IMR-90 (cell line): ENCODE results near the gene SPDYC. TPM values are rescaled to one million over a fixed set of nuclear protein-coding genes. Genes with fewer than 3 reads are reported as not detected.

Experiments used
- ATAC-seq: fragments of 200-7000 bp; cut with Tn5 transposase; 2 replicates; pipeline ENCODE4 v1.9.1; 2020; ENCODE audit warnings: low read depth, mild to moderate bottlenecking, moderate library complexity
- BruUV-seq: library from RNA; stranded (reverse); fragments of 400-500 nt; replicated peaks from 2 replicates; lab custom pipeline; 2021; lab: Mats Ljungman, UMichigan
- CTCF ChIA-PET: fragments of 300-600 bp; formaldehyde crosslinking; extraction: SDS; loops from one replicate; lab custom pipeline; 2021; ENCODE audit warnings: antibody characterized with exemption; lab: Yijun Ruan, JAX
- POLR2A ChIA-PET: fragments of 300-600 bp; sonication (Branson Sonifier 250); formaldehyde crosslinking; loops from one replicate; lab custom pipeline; 2022; ENCODE audit warnings: antibody characterized with exemption; ENCODE audit not compliant: unreplicated experiment; lab: Charles Lee
- DNase-seq: peaks from one replicate; pipeline ENCODE4 v3.0.0; 2013
- H2AFZ ChIP-seq: replicated peaks from 2 replicates; pipeline ENCODE3; 2013; ENCODE audit warnings: low read length, mild to moderate bottlenecking; ENCODE audit not compliant: poor library complexity
- H2AK5ac ChIP-seq: 2 replicates; pipeline ENCODE4 v1.6.1; 2013; ENCODE audit warnings: low read depth, low read length, inconsistent platforms
- H2AK9ac ChIP-seq: replicated peaks from 2 replicates; pipeline ENCODE3; 2013; ENCODE audit warnings: mild to moderate bottlenecking, low read depth, low read length, moderate library complexity; ENCODE audit not compliant: poor library complexity
- H2BK120ac ChIP-seq: 2 replicates; pipeline ENCODE4 v1.6.1; 2013; ENCODE audit warnings: low read depth, low read length, inconsistent platforms
- H2BK15ac ChIP-seq: 3 replicates; pipeline ENCODE4 v1.6.1; 2013; ENCODE audit warnings: low read depth, low read length, inconsistent platforms
- H2BK20ac ChIP-seq: 2 replicates; pipeline ENCODE4 v1.6.1; 2013; ENCODE audit warnings: low read depth, mild to moderate bottlenecking, inconsistent platforms, low read length, moderate library complexity
- H2BK5ac ChIP-seq: 2 replicates; pipeline ENCODE4 v1.6.1; 2013; ENCODE audit warnings: mild to moderate bottlenecking, low read depth, low read length, inconsistent platforms; ENCODE audit not compliant: poor library complexity, severe bottlenecking
- H3K14ac ChIP-seq: replicated peaks from 2 replicates; pipeline ENCODE4 v1.6.1; 2013; ENCODE audit warnings: low read depth, low read length, inconsistent platforms
- H3K18ac ChIP-seq: 2 replicates; pipeline ENCODE4 v1.6.1; 2013; ENCODE audit warnings: low read depth, low read length, control low read depth
- H3K23ac ChIP-seq: 2 replicates; pipeline ENCODE4 v1.6.1; 2013; ENCODE audit warnings: low read depth, low read length, inconsistent platforms
- H3K27ac ChIP-seq: 2 replicates; pipeline ENCODE4 v1.5.1; 2013; ENCODE audit warnings: mild to moderate bottlenecking, control low read depth, low read length; ENCODE audit not compliant: insufficient read depth
- H3K27me3 ChIP-seq: 2 replicates; pipeline ENCODE4 v1.6.1; 2013; ENCODE audit warnings: low read length; ENCODE audit not compliant: control insufficient read depth, insufficient read depth
- H3K36me3 ChIP-seq: 2 replicates; pipeline ENCODE4 v1.6.1; 2013; ENCODE audit warnings: low read length, mixed read lengths; ENCODE audit not compliant: control insufficient read depth, insufficient read depth
- H3K4ac ChIP-seq: 2 replicates; pipeline ENCODE4 v1.6.1; 2013; ENCODE audit warnings: low read depth, low read length, inconsistent platforms
- H3K4me1 ChIP-seq: 2 replicates; pipeline ENCODE4 v1.6.1; 2013; ENCODE audit warnings: low read length, mixed read lengths; ENCODE audit not compliant: control insufficient read depth, insufficient read depth
- H3K4me2 ChIP-seq: 2 replicates; pipeline ENCODE4 v1.6.1; 2013; ENCODE audit warnings: low read depth, mild to moderate bottlenecking, control low read depth, low read length, moderate library complexity
- H3K4me3 ChIP-seq: 2 replicates; pipeline ENCODE4 v1.5.1; 2013; ENCODE audit warnings: low read depth, mild to moderate bottlenecking, control low read depth, low read length, moderate library complexity; ENCODE audit not compliant: insufficient read depth
- H3K56ac ChIP-seq: 2 replicates; pipeline ENCODE4 v1.6.1; 2013; ENCODE audit warnings: low read length, inconsistent platforms; ENCODE audit not compliant: insufficient read depth; ENCODE audit errors: extremely low read depth
- H3K79me1 ChIP-seq, 2 experiments: 2 replicates each; pipeline ENCODE4 v1.6.1; 2013; ENCODE audit warnings: low read length in 2 of 2, inconsistent platforms in 1 of 2, low read depth in 1 of 2
- H3K9ac ChIP-seq: 2 replicates; pipeline ENCODE4 v1.6.1; 2013; ENCODE audit warnings: low read depth, low read length, control low read depth
- H3K9me1 ChIP-seq: 2 replicates; pipeline ENCODE4 v1.6.1; 2013; ENCODE audit warnings: low read length, inconsistent platforms; ENCODE audit not compliant: insufficient read depth
- H3K9me3 ChIP-seq: 2 replicates; pipeline ENCODE4 v1.6.1; 2013; ENCODE audit warnings: low read length; ENCODE audit not compliant: control insufficient read depth, insufficient read depth
- H4K20me1 ChIP-seq: 2 replicates; pipeline ENCODE4 v1.6.1; 2013; ENCODE audit warnings: low read length, inconsistent platforms; ENCODE audit not compliant: insufficient read depth
- H4K5ac ChIP-seq: 2 replicates; pipeline ENCODE4 v1.6.1; 2013; ENCODE audit warnings: mild to moderate bottlenecking, low read depth, low read length, control low read depth
- H4K8ac ChIP-seq, 2 experiments: 2 replicates each; pipeline ENCODE4 v1.6.1; 2013; ENCODE audit warnings: low read depth in 2 of 2, low read length in 2 of 2, control low read depth in 1 of 2, inconsistent platforms in 1 of 2
- H4K91ac ChIP-seq: 2 replicates; pipeline ENCODE4 v1.6.1; 2013; ENCODE audit warnings: low read depth, low read length, inconsistent platforms; ENCODE audit not compliant: insufficient read depth
- BHLHE40 ChIP-seq: fragments of 150-350 bp; IDR thresholded peaks from 2 replicates; pipeline ENCODE4 v1.6.1; 2016; ENCODE audit warnings: mild to moderate bottlenecking, low read depth, low read length
- CEBPB ChIP-seq: IDR thresholded peaks from 2 replicates; pipeline ENCODE4 v1.6.1; 2012; ENCODE audit warnings: low read depth, low read length, improper control_type of control experiment
- CHD1 ChIP-seq: IDR thresholded peaks from 2 replicates; pipeline ENCODE4 v1.6.1; 2012; ENCODE audit warnings: low read depth, low read length, improper control_type of control experiment
- FOS ChIP-seq: fragments of 150-350 bp; IDR thresholded peaks from 2 replicates; pipeline ENCODE4 v1.6.1; 2016; ENCODE audit warnings: low read depth, low read length
- MAFK ChIP-seq: IDR thresholded peaks from 2 replicates; pipeline ENCODE4 v1.6.1; 2012; ENCODE audit warnings: low read depth, low read length, improper control_type of control experiment
- MAZ ChIP-seq: IDR thresholded peaks from 2 replicates; pipeline ENCODE4 v1.6.1; 2012; ENCODE audit warnings: low read depth, mild to moderate bottlenecking, low read length, improper control_type of control experiment, moderate library complexity, borderline replicate concordance
- MXI1 ChIP-seq: IDR thresholded peaks from 2 replicates; pipeline ENCODE4 v1.6.1; 2012; ENCODE audit warnings: low read depth, mild to moderate bottlenecking, low read length, moderate library complexity, borderline replicate concordance
- NFE2L2 ChIP-seq: fragments of 150-350 bp; IDR thresholded peaks from 2 replicates; pipeline ENCODE4 v1.6.1; 2016; ENCODE audit warnings: low read depth, mild to moderate bottlenecking, low read length
- POLR2A ChIP-seq: IDR thresholded peaks from 2 replicates; pipeline ENCODE4 v1.6.1; 2012; ENCODE audit warnings: mild to moderate bottlenecking, low read depth, low read length
- RAD21 ChIP-seq: IDR thresholded peaks from 2 replicates; pipeline ENCODE4 v1.6.1; 2012; ENCODE audit warnings: low read length, improper control_type of control experiment
- RCOR1 ChIP-seq: IDR thresholded peaks from 2 replicates; pipeline ENCODE4 v1.6.1; 2012; ENCODE audit warnings: mild to moderate bottlenecking, low read length, improper control_type of control experiment; ENCODE audit not compliant: insufficient replicate concordance
- RFX5 ChIP-seq: IDR thresholded peaks from 2 replicates; pipeline ENCODE4 v1.8.0; 2012; ENCODE audit warnings: low read depth, mild to moderate bottlenecking, low read length, moderate library complexity
- SMC3 ChIP-seq: fragments of 150-350 bp; IDR thresholded peaks from 2 replicates; pipeline ENCODE4 v1.6.1; 2016; ENCODE audit warnings: low read depth, mild to moderate bottlenecking, antibody characterized with exemption, low read length, moderate library complexity
- WGBS, 2 experiments: methylation state at CpG; one replicate each; pipeline versions ENCODE4 v1.1.5 to v1.1.7; 2013; ENCODE audit warnings: missing lambda C conversion rate in 2 of 2; ENCODE audit not compliant: insufficient read length in 1 of 2; ENCODE audit errors: extremely low coverage in 2 of 2; 5-methylcytosine and 5-hydroxymethylcytosine counted together
- dilution Hi-C: fragments of 300-500 bp; cut with HindIII; formaldehyde crosslinking; loops from one replicate; pipeline ENCODE4 v1.14.3; 2018; ENCODE audit warnings: low sequenced_read_pairs; ENCODE audit not compliant: unreplicated experiment
- in situ Hi-C: fragments of 300-500 bp; cut with MboI; formaldehyde crosslinking; loops from 3 replicates; pipeline ENCODE4 v1.14.3; 2019; ENCODE audit warnings: low sequenced_read_pairs, inconsistent platforms, mixed read lengths
- intact Hi-C: fragments of 100-400 bp; cut with micrococcal nuclease; formaldehyde crosslinking; loops from 2 replicates; pipeline ENCODE4 v1.10.0; 2022
- polyA plus RNA-seq, 3 experiments: library from polyadenylated mRNA; depleted of rRNA; stranded (reverse); fragments of >200 nt; gene quantifications; 2 replicates each; pipeline ENCODE4 v1.2.3, GENCODE V29; 2012; ENCODE audit warnings: low replicate concordance in 1 of 3
- total RNA-seq: library from RNA; depleted of rRNA; stranded (reverse); fragments of >200 nt; gene quantifications from 2 replicates; pipeline ENCODE4 v1.2.3, GENCODE V29; 2012
- TF ChIP-seq, protein P1 (sequence below): fragments of 150-350 bp; IDR thresholded peaks from 2 replicates; pipeline ENCODE4 v1.6.1; 2016; ENCODE audit warnings: low read depth, mild to moderate bottlenecking, low read length, moderate library complexity, borderline replicate concordance
- TF ChIP-seq, protein P2 (sequence below): fragments of 150-350 bp; IDR thresholded peaks from 2 replicates; pipeline ENCODE4 v1.6.1; 2017; ENCODE audit warnings: mild to moderate bottlenecking, antibody characterized with exemption, low read length, low read depth
- TF ChIP-seq, protein P3 (sequence below): conservative IDR thresholded peaks from 2 replicates; pipeline ENCODE4 v1.5.1; 2012; ENCODE audit warnings: mild to moderate bottlenecking, low read depth, low read length, improper control_type of control experiment

The SPDYC gene
- total and polyA plus RNA-seq, 2 of the 4 experiments (the other 2 are of a cell fraction): not detected

DNA sequence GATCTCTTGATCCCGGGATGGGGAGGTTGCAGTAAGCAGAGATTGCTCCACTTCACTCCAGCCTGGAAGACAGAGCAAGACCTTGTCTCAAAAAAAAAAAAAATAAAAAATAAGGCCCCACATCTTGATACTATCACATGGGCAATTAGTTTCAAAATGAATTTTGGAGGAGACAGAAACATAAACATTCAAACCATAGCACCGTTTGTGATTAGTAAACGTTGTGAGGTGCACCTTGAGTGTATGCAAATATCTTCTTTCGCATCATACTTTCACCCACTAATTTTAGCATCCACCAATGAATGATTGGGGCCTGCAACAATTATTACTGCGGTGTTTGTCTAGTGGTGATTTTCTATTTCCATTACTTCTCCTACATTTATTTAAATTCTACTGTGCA is 11.0 kb upstream of the SPDYC start:
- H2AFZ ChIP-seq: no peak overlapping the region
- H3K36me3 ChIP-seq: no peaks in the 10 kb centered on the region
- no peak overlapping the region for H4K8ac ChIP-seq
- 0 out of 2 replicates have a peak, but pooled peaks cover 2% of the 10 kb centered on the region for H3K27me3 ChIP-seq
- no peak overlapping the region for H2BK15ac ChIP-seq
- H3K14ac ChIP-seq: no peak overlapping the region
- H2AK9ac ChIP-seq: no peak overlapping the region
- no peak overlapping the region for H2BK20ac ChIP-seq
- no peak overlapping the region for H3K9ac ChIP-seq
- no CpG with 5 or more reads among the region's 5 CpGs for WGBS, 2 experiments
- H2BK120ac ChIP-seq: no peak overlapping the region
- H3K4me1 ChIP-seq: no peaks in the 10 kb centered on the region
- no peak overlapping the region for H3K4ac ChIP-seq
- DNase-seq (no peak), ATAC-seq (no peak)
- no peak overlapping the region for H3K23ac ChIP-seq
- no peaks in the 10 kb centered on the region for H3K9me1 ChIP-seq
- no peak for TF ChIP-seq CEBPB
- TF ChIP-seq MXI1: no peak
- TF ChIP-seq FOS: no peak
- TF ChIP-seq CHD1: no peak
- no peak for TF ChIP-seq BHLHE40
- no peak for TF ChIP-seq SMC3
- TF ChIP-seq, protein P1, sequence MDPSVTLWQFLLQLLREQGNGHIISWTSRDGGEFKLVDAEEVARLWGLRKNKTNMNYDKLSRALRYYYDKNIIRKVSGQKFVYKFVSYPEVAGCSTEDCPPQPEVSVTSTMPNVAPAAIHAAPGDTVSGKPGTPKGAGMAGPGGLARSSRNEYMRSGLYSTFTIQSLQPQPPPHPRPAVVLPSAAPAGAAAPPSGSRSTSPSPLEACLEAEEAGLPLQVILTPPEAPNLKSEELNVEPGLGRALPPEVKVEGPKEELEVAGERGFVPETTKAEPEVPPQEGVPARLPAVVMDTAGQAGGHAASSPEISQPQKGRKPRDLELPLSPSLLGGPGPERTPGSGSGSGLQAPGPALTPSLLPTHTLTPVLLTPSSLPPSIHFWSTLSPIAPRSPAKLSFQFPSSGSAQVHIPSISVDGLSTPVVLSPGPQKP: no peak
- no peak for TF ChIP-seq NFE2L2
- no peak for TF ChIP-seq POLR2A
- TF ChIP-seq, protein P2, sequence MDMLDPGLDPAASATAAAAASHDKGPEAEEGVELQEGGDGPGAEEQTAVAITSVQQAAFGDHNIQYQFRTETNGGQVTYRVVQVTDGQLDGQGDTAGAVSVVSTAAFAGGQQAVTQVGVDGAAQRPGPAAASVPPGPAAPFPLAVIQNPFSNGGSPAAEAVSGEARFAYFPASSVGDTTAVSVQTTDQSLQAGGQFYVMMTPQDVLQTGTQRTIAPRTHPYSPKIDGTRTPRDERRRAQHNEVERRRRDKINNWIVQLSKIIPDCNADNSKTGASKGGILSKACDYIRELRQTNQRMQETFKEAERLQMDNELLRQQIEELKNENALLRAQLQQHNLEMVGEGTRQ: no peak
- no peak for TF ChIP-seq RCOR1
- TF ChIP-seq MAZ: no peak
- TF ChIP-seq, protein P3, sequence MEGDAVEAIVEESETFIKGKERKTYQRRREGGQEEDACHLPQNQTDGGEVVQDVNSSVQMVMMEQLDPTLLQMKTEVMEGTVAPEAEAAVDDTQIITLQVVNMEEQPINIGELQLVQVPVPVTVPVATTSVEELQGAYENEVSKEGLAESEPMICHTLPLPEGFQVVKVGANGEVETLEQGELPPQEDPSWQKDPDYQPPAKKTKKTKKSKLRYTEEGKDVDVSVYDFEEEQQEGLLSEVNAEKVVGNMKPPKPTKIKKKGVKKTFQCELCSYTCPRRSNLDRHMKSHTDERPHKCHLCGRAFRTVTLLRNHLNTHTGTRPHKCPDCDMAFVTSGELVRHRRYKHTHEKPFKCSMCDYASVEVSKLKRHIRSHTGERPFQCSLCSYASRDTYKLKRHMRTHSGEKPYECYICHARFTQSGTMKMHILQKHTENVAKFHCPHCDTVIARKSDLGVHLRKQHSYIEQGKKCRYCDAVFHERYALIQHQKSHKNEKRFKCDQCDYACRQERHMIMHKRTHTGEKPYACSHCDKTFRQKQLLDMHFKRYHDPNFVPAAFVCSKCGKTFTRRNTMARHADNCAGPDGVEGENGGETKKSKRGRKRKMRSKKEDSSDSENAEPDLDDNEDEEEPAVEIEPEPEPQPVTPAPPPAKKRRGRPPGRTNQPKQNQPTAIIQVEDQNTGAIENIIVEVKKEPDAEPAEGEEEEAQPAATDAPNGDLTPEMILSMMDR: no peak
- TF ChIP-seq MAFK: no peak
- TF ChIP-seq RFX5: no peak
- no peak for TF ChIP-seq RAD21
- intact Hi-C loops (no loop called here), dilution Hi-C loops (no loop called here), in situ Hi-C loops (no loop called here)
- no peak overlapping the region for H4K5ac ChIP-seq
- no peak overlapping the region for H2BK5ac ChIP-seq
- ChIA-PET CTCF (no interaction called here), POLR2A (no interaction called here)
- no peak overlapping the region for H3K27ac ChIP-seq
- H3K79me1 ChIP-seq: no peaks in the 10 kb centered on the region
- no peak overlapping the region for H3K56ac ChIP-seq
- no peak overlapping the region for H2AK5ac ChIP-seq
- H3K9me3 ChIP-seq: no peaks in the 10 kb centered on the region
- no peaks in the 10 kb centered on the region for H4K20me1 ChIP-seq
- no peak overlapping the region for H3K18ac ChIP-seq
- no peak overlapping the region for H3K4me2 ChIP-seq
- BruUV-seq: no TSS peak
- H3K4me3 ChIP-seq: no peak overlapping the region
- H4K91ac ChIP-seq: no peak overlapping the region
